GM12878 (cell line): ENCODE data around the gene KIAA0930. TPM values are rescaled to one million over a fixed set of nuclear protein-coding genes. Genes with fewer than 3 reads are reported as not detected.

Experiments used
- BCL11A ChIP-seq: IDR thresholded peaks from 2 replicates; pipeline ENCODE4 v1.6.1; 2011; ENCODE audit warnings: low read depth, low read length
- BMI1 ChIP-seq: fragments of 450-650 bp; IDR thresholded peaks from 2 replicates; pipeline ENCODE4 v1.6.1; 2016; ENCODE audit warnings: mild to moderate bottlenecking, moderate library complexity, borderline replicate concordance
- E2F4 ChIP-seq: IDR thresholded peaks from 2 replicates; pipeline ENCODE4 v1.6.1; 2012; ENCODE audit warnings: low read depth, low read length, improper control_type of control experiment
- ESRRA ChIP-seq: IDR thresholded peaks from 2 replicates; pipeline ENCODE4 v1.6.1; 2012; ENCODE audit warnings: mild to moderate bottlenecking, low read length, improper control_type of control experiment
- JUNB ChIP-seq: IDR thresholded peaks from 2 replicates; pipeline ENCODE4 v1.6.1; 2016; ENCODE audit warnings: antibody characterized with exemption, mild to moderate bottlenecking
- NFYB ChIP-seq: IDR thresholded peaks from 2 replicates; pipeline ENCODE4 v1.6.1; 2011; ENCODE audit warnings: low read depth, mild to moderate bottlenecking, low read length, improper control_type of control experiment, moderate library complexity; ENCODE audit not compliant: insufficient read depth
- PKNOX1 ChIP-seq: fragments of 450-650 bp; IDR thresholded peaks from 2 replicates; pipeline ENCODE4 v1.6.1; 2016; ENCODE audit warnings: mild to moderate bottlenecking
- RAD21 ChIP-seq: IDR thresholded peaks from 2 replicates; pipeline ENCODE4 v1.6.1; 2011; ENCODE audit warnings: mild to moderate bottlenecking, low read depth, low read length, moderate library complexity; ENCODE audit not compliant: insufficient read depth
- RAD51 ChIP-seq: fragments of 450-650 bp; IDR thresholded peaks from 2 replicates; pipeline ENCODE4 v1.6.1; 2016; ENCODE audit warnings: moderate library complexity, mild to moderate bottlenecking, inconsistent platforms
- STAT1 ChIP-seq: fragments of 450-650 bp; conservative IDR thresholded peaks from 2 replicates; pipeline ENCODE4 v1.6.1; 2014; ENCODE audit warnings: antibody characterized with exemption, mild to moderate bottlenecking
- ZBTB40 ChIP-seq: fragments of 450-650 bp; IDR thresholded peaks from 2 replicates; pipeline ENCODE4 v1.6.1; 2016; ENCODE audit warnings: mild to moderate bottlenecking, moderate library complexity, borderline replicate concordance
- ZNF217 ChIP-seq: fragments of 450-650 bp; IDR thresholded peaks from 2 replicates; pipeline ENCODE4 v1.6.1; 2017; ENCODE audit warnings: antibody characterized with exemption, mild to moderate bottlenecking
- ZNF274 ChIP-seq: IDR thresholded peaks from one replicate; pipeline ENCODE4 v1.8.0; 2011; ENCODE audit not compliant: insufficient read length, insufficient read depth
- polyA plus RNA-seq, 11 experiments: library from polyadenylated mRNA; depleted of rRNA in 4 of 11; unstranded in 6 of 11; stranded (reverse) in 5 of 11; fragments of >200 nt; fragmentation: Nextera tagmentation in 4 of 11; fragmentation: Illumina TruSeq in 1 of 11; extraction: Ambion mirVana in 4 of 11; extraction: Trizol in 1 of 11; gene quantifications; 1 replicate in 1 of 11; 2 replicates in 10 of 11; pipeline versions ENCODE4 v1.2.1 to v1.2.3, GENCODE V29; 2011 to 2016; ENCODE audit warnings: inconsistent platforms in 2 of 11, missing spikeins in 2 of 11, low read depth in 1 of 11
- total RNA-seq, 4 experiments: library from RNA; depleted of rRNA in 3 of 4; stranded (reverse); fragments of >200 nt in 3 of 4; fragmentation: Illumina TruSeq in 1 of 4; extraction: Trizol in 1 of 4; gene quantifications; 2 replicates each; pipeline versions ENCODE4 v1.2.1 to v1.2.3, GENCODE V29; 2013 to 2021

Gene KIAA0930
- total and polyA plus RNA-seq, 10 of the 15 experiments (the other 5 are each of a cell fraction or from before 2014, with no cell fraction given), result 3.6 to 125 (median 46.3) TPM

DNA sequence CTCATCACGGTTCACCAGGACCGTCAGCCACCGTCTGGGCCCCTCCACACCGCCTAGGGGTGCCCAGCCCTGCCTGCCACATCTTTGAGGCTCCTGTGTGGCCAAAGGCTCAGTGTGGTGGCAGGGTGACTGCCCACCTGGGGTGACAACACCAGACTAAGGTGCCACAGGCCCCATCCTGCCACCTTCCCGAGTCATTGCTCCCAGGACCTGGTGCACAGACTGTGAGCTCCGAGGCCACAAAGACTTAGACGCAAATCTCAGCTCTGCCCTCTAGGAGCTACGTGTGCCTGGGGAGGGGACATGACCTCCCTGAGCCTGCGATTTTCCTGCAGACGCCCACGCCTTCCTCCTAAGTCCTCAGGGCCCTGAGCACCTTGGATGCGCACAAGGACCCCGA lies 36.5 kb downstream of the KIAA0930 start (continued):
- TF ChIP-seq ZBTB40 (no peak), NFYB (no peak), E2F4 (no peak), ZNF217 (no peak), BCL11A (no peak), RAD51 (no peak), STAT1 (no peak), ZNF274 (no peak), JUNB (no peak), ESRRA (no peak), RAD21 (no peak), PKNOX1 (no peak), BMI1 (no peak)
- TF ChIP-seq, all 136 proteins: peak for 0
